GM12878 (cell line): ENCODE measurements around the gene NGRN. TPM values are rescaled to one million over a fixed set of nuclear protein-coding genes. Genes with fewer than 3 reads are reported as not detected.

Source experiments
- ATAC-seq: fragments of 200-7000 bp; cut with Tn5 transposase; 3 replicates; pipeline ENCODE4 v1.9.1; 2020; ENCODE audit warnings: mild to moderate bottlenecking, moderate library complexity
- BruUV-seq: library from RNA; stranded (reverse); fragments of 400-500 nt; replicated peaks from 2 replicates; lab custom pipeline; 2021; lab: Mats Ljungman, UMichigan
- CTCF ChIA-PET: fragments of 300-600 bp; sonication (Branson Sonifier 250); formaldehyde crosslinking; extraction: SDS; loops from one replicate; lab custom pipeline; 2021; ENCODE audit warnings: inconsistent platforms; lab: Yijun Ruan, JAX
- POLR2A ChIA-PET: fragments of 350-600 bp; formaldehyde crosslinking; extraction: SDS; loops from one replicate; lab custom pipeline; 2021; ENCODE audit warnings: inconsistent platforms; lab: Charles Lee
- RAD21 ChIA-PET: fragments of 300-600 bp; sonication (Branson Sonifier 250); formaldehyde crosslinking; loops from one replicate; lab custom pipeline; 2023; ENCODE audit warnings: antibody characterized with exemption; ENCODE audit not compliant: unreplicated experiment; lab: Charles Lee
- SMC1A ChIA-PET: fragments of 300-600 bp; sonication (Branson Sonifier 250); formaldehyde crosslinking; loops from one replicate; lab custom pipeline; 2023; ENCODE audit not compliant: unreplicated experiment, uncharacterized antibody; lab: Charles Lee
- DNase-seq: peaks from one replicate; pipeline ENCODE4 v3.0.0-alpha.2; 2011; ENCODE audit warnings: low read depth, low spot score
- FAIRE-seq: peaks from 3 replicates; lab custom pipeline; 2011; peaks lifted over from hg19 to GRCh38; lab: Jason Lieb, UNC
- H2AFZ ChIP-seq: 2 replicates; pipeline ENCODE4 v1.6.0; 2011; ENCODE audit warnings: low read depth, low read length, control low read depth; ENCODE audit not compliant: control insufficient read depth
- H3K27ac ChIP-seq: 2 replicates; pipeline ENCODE4 v1.5.1; 2011; ENCODE audit warnings: control low read depth; ENCODE audit not compliant: control insufficient read depth, insufficient read depth
- H3K27me3 ChIP-seq, 2 experiments: replicated peaks in 1 of 2; 2 replicates each; pipeline versions ENCODE4 v1.6.0 to v1.6.1; 2011; ENCODE audit warnings: low read length in 1 of 2; ENCODE audit not compliant: control insufficient read depth in 2 of 2, insufficient read depth in 2 of 2
- H3K36me3 ChIP-seq, 2 experiments: 2 replicates each; pipeline ENCODE4 v1.5.1; 2011; ENCODE audit warnings: low read length in 1 of 2; ENCODE audit not compliant: control insufficient read depth in 2 of 2, insufficient read depth in 2 of 2
- H3K4me1 ChIP-seq: 2 replicates; pipeline ENCODE4 v1.6.1; 2011; ENCODE audit warnings: mild to moderate bottlenecking, low read length, moderate library complexity, mixed read lengths; ENCODE audit not compliant: control insufficient read depth, insufficient read depth
- H3K4me2 ChIP-seq: 2 replicates; pipeline ENCODE4 v1.6.0; 2011; ENCODE audit warnings: control low read depth; ENCODE audit not compliant: control insufficient read depth, insufficient read depth
- H3K4me3 ChIP-seq: fragments of 200-600 bp; sonication (generic); 2 replicates; pipeline ENCODE4 v1.5.1; 2016
- H3K79me2 ChIP-seq: 2 replicates; pipeline ENCODE4 v1.6.0; 2011; ENCODE audit warnings: low read length; ENCODE audit not compliant: control insufficient read depth, insufficient read depth
- H3K9ac ChIP-seq: 2 replicates; pipeline ENCODE4 v1.8.0; 2011; ENCODE audit warnings: low read length, control low read depth, mixed read lengths; ENCODE audit not compliant: control insufficient read depth, insufficient read depth
- H3K9me3 ChIP-seq: replicated peaks from 3 replicates; pipeline ENCODE4 v1.5.1; 2011; ENCODE audit warnings: mild to moderate bottlenecking, low read length; ENCODE audit not compliant: control insufficient read depth, insufficient read depth
- H4K20me1 ChIP-seq: 2 replicates; pipeline ENCODE4 v1.6.0; 2011; ENCODE audit not compliant: control insufficient read depth, insufficient read depth
- ETV6 ChIP-seq, 2 experiments: fragments of 450-650 bp in 1 of 2; IDR thresholded peaks in 1 of 2; conservative IDR thresholded peaks in 1 of 2; 2 replicates each; pipeline ENCODE4 v1.6.1; 2014; ENCODE audit warnings: antibody characterized with exemption in 1 of 2, borderline replicate concordance in 1 of 2, low read depth in 1 of 2, mild to moderate bottlenecking in 1 of 2, moderate library complexity in 1 of 2
- EZH2 ChIP-seq: IDR thresholded peaks from 2 replicates; pipeline ENCODE4 v1.6.1; 2012; ENCODE audit warnings: low read depth, mild to moderate bottlenecking, control low read depth, inconsistent platforms, low read length, borderline replicate concordance; ENCODE audit not compliant: control insufficient read depth
- HDAC6 ChIP-seq: fragments of 200-600 bp; sonication (generic); IDR thresholded peaks from one replicate; pipeline ENCODE4 v1.8.0; 2017; ENCODE audit warnings: antibody characterized with exemption; ENCODE audit not compliant: unreplicated experiment
- IKZF2 ChIP-seq, 2 experiments: fragments of 450-650 bp; IDR thresholded peaks; 2 replicates each; pipeline ENCODE4 v1.6.1; 2017; ENCODE audit warnings: mild to moderate bottlenecking in 2 of 2, moderate library complexity in 2 of 2
- IRF4 ChIP-seq: IDR thresholded peaks from 2 replicates; pipeline ENCODE4 v1.6.1; 2011; ENCODE audit warnings: low read depth, low read length
- MTA3 ChIP-seq: IDR thresholded peaks from 2 replicates; pipeline ENCODE4 v1.6.1; 2012; ENCODE audit warnings: low read length, inconsistent platforms, borderline replicate concordance
- MYC ChIP-seq: IDR thresholded peaks from 2 replicates; pipeline ENCODE4 v1.6.1; 2011; ENCODE audit warnings: mild to moderate bottlenecking, low read length, moderate library complexity, inconsistent platforms; ENCODE audit not compliant: insufficient read depth, insufficient replicate concordance, insufficient read length, severe bottlenecking
- PAX8 ChIP-seq: fragments of 450-650 bp; IDR thresholded peaks from 2 replicates; pipeline ENCODE4 v1.6.1; 2017; ENCODE audit warnings: mild to moderate bottlenecking, moderate library complexity
- PML ChIP-seq: IDR thresholded peaks from 2 replicates; pipeline ENCODE4 v1.6.1; 2012; ENCODE audit warnings: low read length, inconsistent platforms
- SP1 ChIP-seq: IDR thresholded peaks from one replicate; pipeline ENCODE4 v1.6.1; 2011; ENCODE audit warnings: low read depth, low read length
- TCF12 ChIP-seq: IDR thresholded peaks from 2 replicates; pipeline ENCODE4 v1.6.1; 2011; ENCODE audit warnings: low read depth, mild to moderate bottlenecking, low read length
- ZBTB33 ChIP-seq: fragments of 450-650 bp; IDR thresholded peaks from 2 replicates; pipeline ENCODE4 v1.6.1; 2017; ENCODE audit warnings: mild to moderate bottlenecking
- ZNF592 ChIP-seq: fragments of 450-650 bp; IDR thresholded peaks from 2 replicates; pipeline ENCODE4 v1.6.1; 2017; ENCODE audit warnings: mild to moderate bottlenecking, moderate library complexity
- WGBS: methylation state at CpG from one replicate; pipeline ENCODE4 v1.1.6; 2016; ENCODE audit warnings: low lambda C conversion rate; ENCODE audit not compliant: insufficient replicate concordance, insufficient coverage; ENCODE audit errors: missing lambda C conversion rate; 5-methylcytosine and 5-hydroxymethylcytosine counted together
- in situ Hi-C: fragments of 300-500 bp; cut with MboI; formaldehyde crosslinking; loops from 9 replicates; pipeline ENCODE4 v1.14.3; 2018; ENCODE audit warnings: mixed read lengths
- intact Hi-C: fragments of 100-400 bp; cut with micrococcal nuclease; formaldehyde crosslinking; loops from one replicate; pipeline ENCODE4 v1.14.2; 2022; ENCODE audit not compliant: unreplicated experiment
- polyA plus RNA-seq, 11 experiments: library from polyadenylated mRNA; depleted of rRNA in 4 of 11; unstranded in 6 of 11; stranded (reverse) in 5 of 11; fragments of >200 nt; fragmentation: Nextera tagmentation in 4 of 11; fragmentation: Illumina TruSeq in 1 of 11; extraction: Ambion mirVana in 4 of 11; extraction: Trizol in 1 of 11; gene quantifications; 1 replicate in 1 of 11; 2 replicates in 10 of 11; pipeline versions ENCODE4 v1.2.1 to v1.2.3, GENCODE V29; 2011 to 2016; ENCODE audit warnings: inconsistent platforms in 2 of 11, missing spikeins in 2 of 11, low read depth in 1 of 11
- total RNA-seq, 4 experiments: library from RNA; depleted of rRNA in 3 of 4; stranded (reverse); fragments of >200 nt in 3 of 4; fragmentation: Illumina TruSeq in 1 of 4; extraction: Trizol in 1 of 4; gene quantifications; 2 replicates each; pipeline versions ENCODE4 v1.2.1 to v1.2.3, GENCODE V29; 2013 to 2021

The NGRN gene
- total and polyA plus RNA-seq, 10 of the 15 experiments (the other 5 are each of a cell fraction or from before 2014, with no cell fraction given): 5.8 to 31.3 (median 23.2) TPM

GRCh38 chr15:90262426-90262825 lies 3.0 kb upstream of the NGRN start:
- H3K79me2 ChIP-seq: peaks cover 24% of the 10 kb centered on the region
- CTCF ChIA-PET: interaction anchor here (0.7 to 3.6 kb wide), 3 partner anchors 30 to 111 kb away, joined by 3 to 10 read pairs (median 7); partner anchors contain the start of genes CIB1 and GDPGP1
- no peak for DNase-seq
- H3K27ac ChIP-seq: no peak overlapping the region
- 81% methylated on average over 5 of the region's 5 CpGs for WGBS
- H2AFZ ChIP-seq: no peak overlapping the region
- no peak overlapping the region for H3K4me2 ChIP-seq
- SMC1A ChIA-PET: interaction anchor here (1.0 to 1.7 kb wide), 4 partner anchors 13 to 31 kb away, joined by 3 to 4 read pairs (median 4); partner anchors contain the start of gene TTLL13
- H3K36me3 ChIP-seq: no peaks in the 10 kb centered on the region
- in situ Hi-C loops (no loop called here), intact Hi-C loops (no loop called here)
- no peak overlapping the region for H3K4me3 ChIP-seq
- no peaks in the 10 kb centered on the region for H3K9me3 ChIP-seq
- H4K20me1 ChIP-seq: no peaks in the 10 kb centered on the region
- RAD21 ChIA-PET: no interaction called here
- H3K4me1 ChIP-seq: peaks cover 34% of the 10 kb centered on the region
- FAIRE-seq: no peak
- H3K9ac ChIP-seq: no peak overlapping the region
- H3K27me3 ChIP-seq: no peaks in the 10 kb centered on the region; a peak in 1 of 4 replicates
- BruUV-seq: no TSS peak
- ATAC-seq: no peak
- POLR2A ChIA-PET: interaction anchor here (0.5 to 2.1 kb wide), 4 partner anchors 13 to 711 kb away, joined by 3 to 25 read pairs (median 4); partner anchors contain the start of genes CIB1, GDPGP1 and TTLL13
- TF ChIP-seq EZH2 (no peak), IRF4 (no peak), HDAC6 (no peak), ETV6 (conservative IDR thresholded peaks at IDR 0.05 in 1 of 2, IDR thresholded peaks at IDR 0.05 in 1 of 2; ENCODE audit: borderline replicate concordance in 1 of 2, low read depth in 1 of 2) (no peak), ZNF592 (no peak), MTA3 (no peak), PML (no peak), PAX8 (no peak), IKZF2 (IDR thresholded peaks at IDR 0.05) (no peak), SP1 (no peak), TCF12 (no peak), MYC (no peak), ZBTB33 (no peak)
